Mesendoderm (in vitro differentiated cells): ENCODE measurements around the gene ARHGAP42.
A peak's percentile ranks its signal among the peaks of the same experiment; 100 is the strongest.

Experiments
- DNase-seq: peaks from one replicate; pipeline ENCODE4 v3.0.0; 2013
- H2AK5ac ChIP-seq: 2 replicates; pipeline ENCODE4 v1.6.1; 2013; ENCODE audit warnings: low read length, inconsistent platforms
- H2BK120ac ChIP-seq: 2 replicates; pipeline ENCODE4 v1.6.1; 2013; ENCODE audit warnings: low read depth, mild to moderate bottlenecking, low read length, moderate library complexity, mixed read lengths
- H2BK15ac ChIP-seq: replicated peaks from 2 replicates; pipeline ENCODE4 v1.6.1; 2013; ENCODE audit warnings: low read depth, mild to moderate bottlenecking, moderate library complexity
- H2BK5ac ChIP-seq: 2 replicates; pipeline ENCODE4 v1.6.1; 2013; ENCODE audit warnings: low read length, inconsistent platforms
- H3K18ac ChIP-seq: 2 replicates; pipeline ENCODE4 v1.6.1; 2013; ENCODE audit warnings: mild to moderate bottlenecking, low read length, mixed read lengths
- H3K23ac ChIP-seq: one replicate; pipeline ENCODE4 v1.6.1; 2013; ENCODE audit warnings: low read length
- H3K27ac ChIP-seq: 2 replicates; pipeline ENCODE4 v1.5.1; 2013; ENCODE audit warnings: low read depth, mild to moderate bottlenecking, inconsistent platforms, low read length, moderate library complexity
- H3K27me3 ChIP-seq: 2 replicates; pipeline ENCODE4 v1.6.1; 2013; ENCODE audit warnings: low read length, control low read depth, mild to moderate bottlenecking, inconsistent platforms; ENCODE audit not compliant: insufficient read depth, poor library complexity
- H3K36me3 ChIP-seq: 2 replicates; pipeline ENCODE4 v1.6.1; 2013; ENCODE audit warnings: low read length, inconsistent platforms; ENCODE audit not compliant: control insufficient read depth, insufficient read depth
- H3K4ac ChIP-seq: one replicate; pipeline ENCODE4 v1.6.1; 2013; ENCODE audit warnings: low read depth, mild to moderate bottlenecking, low read length, moderate library complexity
- H3K4me1 ChIP-seq: 2 replicates; pipeline ENCODE4 v1.6.1; 2013; ENCODE audit warnings: low read depth, low read length, inconsistent platforms; ENCODE audit not compliant: control insufficient read depth
- H3K4me2 ChIP-seq: 2 replicates; pipeline ENCODE4 v1.6.1; 2013; ENCODE audit warnings: low read length
- H3K4me3 ChIP-seq: 2 replicates; pipeline ENCODE4 v1.5.1; 2013; ENCODE audit warnings: mild to moderate bottlenecking, low read length
- H3K56ac ChIP-seq: one replicate; pipeline ENCODE4 v1.6.1; 2013; ENCODE audit warnings: low read length
- H3K79me1 ChIP-seq: 2 replicates; pipeline ENCODE4 v1.6.1; 2013; ENCODE audit warnings: low read length, inconsistent platforms
- H3K79me2 ChIP-seq: 2 replicates; pipeline ENCODE4 v1.6.1; 2013; ENCODE audit warnings: mild to moderate bottlenecking, low read length; ENCODE audit not compliant: control insufficient read depth, insufficient read depth
- H3K9ac ChIP-seq: 2 replicates; pipeline ENCODE4 v1.6.1; 2013; ENCODE audit warnings: low read length, inconsistent platforms
- H4K5ac ChIP-seq: one replicate; pipeline ENCODE4 v1.6.1; 2013; ENCODE audit warnings: low read length
- H4K8ac ChIP-seq: one replicate; pipeline ENCODE4 v1.6.1; 2013; ENCODE audit warnings: low read depth, mild to moderate bottlenecking, control low read depth, low read length, moderate library complexity
- WGBS: extraction: QIAGEN DNeasy Blood & Tissue Kit; methylation state at CpG from one replicate; pipeline ENCODE4 v1.1.7; 2013; ENCODE audit warnings: low lambda C conversion rate, missing lambda C conversion rate; ENCODE audit not compliant: insufficient coverage; ENCODE audit errors: extremely low coverage; 5-methylcytosine and 5-hydroxymethylcytosine counted together

Gene ARHGAP42

DNA sequence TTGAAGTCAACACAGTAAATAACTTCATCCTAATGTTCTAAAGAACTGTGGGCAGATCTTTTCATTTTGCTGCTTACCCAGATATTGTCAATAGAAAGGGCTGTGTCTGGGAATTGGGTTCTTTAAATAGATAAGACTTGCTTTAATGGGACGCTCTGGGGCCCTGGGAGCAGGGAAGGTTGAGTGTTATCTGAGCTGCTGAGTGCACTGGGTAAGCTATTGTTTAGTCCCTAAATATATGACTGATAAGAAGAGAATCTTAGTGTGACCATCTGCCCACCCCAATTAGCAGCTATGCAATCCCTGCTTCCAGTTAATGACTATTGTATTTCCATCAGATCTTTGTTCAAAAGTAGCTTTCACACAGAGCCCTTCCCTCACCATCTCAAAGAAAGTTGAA lies 44.4 kb downstream of the ARHGAP42 start:
- no peak overlapping the region for H3K56ac ChIP-seq
- peaks cover 9% of the 10 kb centered on the region for H3K79me1 ChIP-seq
- no peaks in the 10 kb centered on the region for H3K27me3 ChIP-seq
- no peak overlapping the region for H4K8ac ChIP-seq
- no peaks in the 10 kb centered on the region for H3K36me3 ChIP-seq
- no peak overlapping the region for H3K4me2 ChIP-seq
- H3K4me1 ChIP-seq: peaks cover 19% of the 10 kb centered on the region
- H2BK120ac ChIP-seq: no peak overlapping the region
- peak overlapping the region; percentile 71 for H3K27ac ChIP-seq
- peak; percentile 92 for DNase-seq
- H3K4ac ChIP-seq: no peak overlapping the region
- no peak overlapping the region for H3K23ac ChIP-seq
- no CpG with 5 or more reads among the region's 1 CpG for WGBS
- no peak overlapping the region for H2AK5ac ChIP-seq
- H4K5ac ChIP-seq: no peak overlapping the region
- peak overlapping the region; percentile 39 for H3K18ac ChIP-seq
- H3K79me2 ChIP-seq: peaks cover 17% of the 10 kb centered on the region
- H2BK15ac ChIP-seq: no peak overlapping the region
- H3K9ac ChIP-seq: no peak overlapping the region
- H3K4me3 ChIP-seq: no peak overlapping the region
- no peak overlapping the region for H2BK5ac ChIP-seq

DNA sequence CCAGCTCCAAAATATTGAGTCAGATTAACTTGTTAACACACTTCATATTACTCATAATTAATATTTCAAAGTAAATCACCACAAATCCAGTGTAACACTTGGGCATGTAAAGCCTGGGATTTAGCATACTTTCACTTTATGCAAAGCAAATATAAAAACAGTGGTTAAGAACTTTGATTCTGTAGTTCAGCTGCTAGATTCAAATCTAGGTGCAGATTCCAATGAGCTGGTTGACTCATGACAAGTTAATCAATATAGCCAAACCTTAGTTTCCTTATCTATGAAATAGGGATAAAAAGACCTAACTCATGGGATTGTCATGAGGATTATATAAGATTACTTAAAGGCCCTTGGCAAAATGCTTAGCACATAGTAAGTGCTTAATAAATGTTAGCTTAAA lies 45.9 kb downstream of the ARHGAP42 start:
- peaks cover 7% of the 10 kb centered on the region for H3K79me2 ChIP-seq

DNA sequence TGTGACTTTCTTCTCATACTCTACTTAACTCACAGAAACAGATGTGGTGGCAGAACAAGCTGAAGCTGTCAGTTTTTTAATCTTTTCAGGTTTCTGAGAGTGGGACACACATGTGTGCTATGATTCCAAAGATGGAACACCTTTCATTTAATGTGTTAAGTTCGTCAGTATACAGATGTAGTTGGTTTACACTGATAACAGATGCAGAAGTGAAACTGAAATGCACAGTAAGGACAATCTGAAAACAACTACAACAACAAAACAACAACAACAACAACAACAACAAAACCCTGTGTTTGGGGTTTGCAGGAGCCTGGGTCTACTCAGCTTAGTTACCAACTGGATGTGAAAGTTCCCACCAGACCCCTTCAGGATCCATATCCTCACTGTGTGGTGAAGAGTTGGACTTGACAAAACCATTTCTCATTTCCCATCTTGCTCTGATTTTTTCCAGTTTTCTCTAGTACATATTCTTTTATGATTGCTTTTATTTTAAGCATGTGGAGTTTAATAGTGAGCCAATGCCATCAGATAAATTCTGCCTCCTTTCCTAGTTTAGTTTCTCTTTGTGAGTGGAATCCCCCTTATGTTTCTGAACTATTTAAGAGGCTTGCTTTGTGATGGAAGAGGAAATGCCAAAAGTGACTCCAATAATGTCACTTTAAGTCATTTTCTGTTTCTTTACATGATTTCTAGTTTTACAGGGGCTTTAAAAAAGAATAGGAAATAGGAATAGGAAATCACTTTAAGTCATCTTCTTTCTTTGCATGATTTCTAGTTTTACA lies 47.8 kb downstream of the ARHGAP42 start:
- H3K4me3 ChIP-seq: no peak overlapping the region
- WGBS: no CpG with 5 or more reads among the region's 1 CpG
- no peak overlapping the region for H3K18ac ChIP-seq
- peaks cover 3% of the 10 kb centered on the region for H3K79me2 ChIP-seq
- H2BK5ac ChIP-seq: no peak overlapping the region
- H3K23ac ChIP-seq: no peak overlapping the region
- H3K56ac ChIP-seq: no peak overlapping the region
- no peak overlapping the region for H3K9ac ChIP-seq
- H2BK120ac ChIP-seq: no peak overlapping the region
- no peak overlapping the region for H3K4ac ChIP-seq
- no peaks in the 10 kb centered on the region for H3K36me3 ChIP-seq
- DNase-seq: no peak
- H3K4me1 ChIP-seq: peaks cover 4% of the 10 kb centered on the region
- no peak overlapping the region for H3K4me2 ChIP-seq
- H3K27ac ChIP-seq: no peak overlapping the region
- no peaks in the 10 kb centered on the region for H3K27me3 ChIP-seq
- no peak overlapping the region for H4K5ac ChIP-seq
- no peak overlapping the region for H2BK15ac ChIP-seq
- H4K8ac ChIP-seq: peak overlapping the region; percentile 86
- H2AK5ac ChIP-seq: no peak overlapping the region
- H3K79me1 ChIP-seq: no peaks in the 10 kb centered on the region

More for the DNA sequence above, 45.9 kb downstream of the ARHGAP42 start:
- Histone ChIP-seq H3K4me1 (peaks cover 8% of the 10 kb centered on the region), H3K27ac (no peak overlapping the region), H3K23ac (no peak overlapping the region), H3K27me3 (no peaks in the 10 kb centered on the region), H3K4me2 (no peak overlapping the region), H3K36me3 (no peaks in the 10 kb centered on the region), H2AK5ac (no peak overlapping the region), H2BK5ac (no peak overlapping the region), H3K79me1 (peaks cover 1% of the 10 kb centered on the region), H3K56ac (no peak overlapping the region), H3K4me3 (no peak overlapping the region), H4K5ac (no peak overlapping the region), H3K9ac (no peak overlapping the region), H3K4ac (no peak overlapping the region), H2BK120ac (no peak overlapping the region), H4K8ac (no peak overlapping the region), H2BK15ac (no peak overlapping the region), H3K18ac (no peak overlapping the region)
- no peak for DNase-seq

DNA sequence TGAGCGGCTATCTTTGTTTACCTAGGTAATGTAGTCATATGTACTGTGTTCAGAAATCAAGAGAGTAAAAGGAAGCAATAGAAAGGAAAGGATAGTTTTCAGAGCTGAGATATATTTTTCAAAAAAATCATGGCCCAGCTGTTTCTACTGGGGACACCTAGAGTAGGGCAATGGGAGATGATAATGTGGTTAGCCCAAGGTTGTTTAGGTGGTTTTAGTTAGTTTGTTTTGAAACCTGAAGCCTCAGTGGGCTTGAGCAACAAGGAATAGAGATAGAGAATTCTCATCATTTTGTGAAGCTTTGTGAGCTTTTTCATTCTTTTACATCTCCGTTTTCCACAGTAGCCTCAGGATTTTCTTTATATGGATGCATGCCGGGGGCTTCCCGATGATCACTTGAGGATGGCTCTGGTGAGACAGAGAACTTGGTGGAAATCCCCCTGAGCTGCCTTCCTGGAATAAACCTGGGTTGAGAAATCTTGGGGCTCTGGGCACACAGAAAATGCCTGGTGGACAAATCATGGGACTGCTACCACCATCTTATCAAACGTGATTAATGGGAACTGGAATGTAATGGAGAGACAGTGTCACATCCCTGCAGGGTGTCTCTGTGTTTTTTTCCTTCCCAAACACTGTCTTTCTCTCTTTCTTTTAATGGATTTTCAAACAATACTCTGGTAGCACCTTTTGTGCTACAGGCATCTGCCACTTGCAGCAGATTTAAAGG lies 49.0 kb downstream of the ARHGAP42 start:
- no peak overlapping the region for H3K4me3 ChIP-seq
- peaks cover 7% of the 10 kb centered on the region for H3K4me1 ChIP-seq
- peak overlapping the region; percentile 27 for H2BK15ac ChIP-seq
- H3K4me2 ChIP-seq: no peak overlapping the region
- H3K56ac ChIP-seq: no peak overlapping the region
- WGBS: no CpG with 5 or more reads among the region's 5 CpGs
- no peak overlapping the region for H3K23ac ChIP-seq
- no peak overlapping the region for H2AK5ac ChIP-seq
- H3K27me3 ChIP-seq: no peaks in the 10 kb centered on the region
- H4K5ac ChIP-seq: no peak overlapping the region
- H3K27ac ChIP-seq: peak overlapping the region; percentile 71
- no peaks in the 10 kb centered on the region for H3K36me3 ChIP-seq
- H3K18ac ChIP-seq: peak overlapping the region; percentile 90
- peak overlapping the region; percentile 3 for H2BK5ac ChIP-seq
- H3K4ac ChIP-seq: peak overlapping the region; percentile 31
- H3K9ac ChIP-seq: no peak overlapping the region
- peaks cover 3% of the 10 kb centered on the region for H3K79me2 ChIP-seq
- no peak overlapping the region for H4K8ac ChIP-seq
- H3K79me1 ChIP-seq: peaks cover 1% of the 10 kb centered on the region
- peak; percentile 62 for DNase-seq
- H2BK120ac ChIP-seq: no peak overlapping the region

DNA sequence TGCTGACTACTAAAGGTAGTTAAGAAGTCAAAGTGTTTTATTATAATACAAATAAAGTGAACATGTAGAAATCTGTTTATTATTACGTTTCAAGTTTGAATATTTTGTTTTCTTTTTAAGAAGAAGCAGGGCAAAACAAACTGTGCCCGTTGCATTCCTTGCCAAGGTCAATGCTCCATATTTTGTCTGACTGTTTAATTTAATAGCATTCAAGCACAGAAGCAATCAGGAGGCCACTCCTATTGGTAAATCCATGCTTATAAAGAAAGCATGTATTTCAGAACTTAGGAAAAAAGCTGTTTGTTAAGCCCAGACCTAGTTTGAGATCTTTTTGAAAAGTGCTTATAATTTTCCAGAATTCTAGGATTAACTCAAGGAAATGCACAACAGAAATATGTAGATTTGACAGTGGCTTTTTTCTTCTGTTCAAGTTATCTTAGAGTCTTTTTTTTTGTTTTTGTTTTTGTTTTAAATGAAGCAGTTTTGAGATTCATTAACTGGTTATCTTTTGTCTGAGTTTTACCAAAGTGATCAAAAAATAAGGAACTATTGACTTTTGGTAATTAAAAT lies 51.7 kb downstream of the ARHGAP42 start:
- no peaks in the 10 kb centered on the region for H3K36me3 ChIP-seq
- H4K8ac ChIP-seq: no peak overlapping the region
- no peak overlapping the region for H3K4ac ChIP-seq
- H2BK5ac ChIP-seq: no peak overlapping the region
- no peak overlapping the region for H3K4me2 ChIP-seq
- H3K18ac ChIP-seq: no peak overlapping the region
- H3K79me1 ChIP-seq: peaks cover 1% of the 10 kb centered on the region
- no peak for DNase-seq
- no peak overlapping the region for H3K9ac ChIP-seq
- no peak overlapping the region for H3K56ac ChIP-seq
- no peak overlapping the region for H4K5ac ChIP-seq
- H3K23ac ChIP-seq: no peak overlapping the region
- H2BK120ac ChIP-seq: no peak overlapping the region
- H2AK5ac ChIP-seq: no peak overlapping the region
- no peak overlapping the region for H2BK15ac ChIP-seq
- no CpG with 5 or more reads among the region's 2 CpGs for WGBS
- H3K4me1 ChIP-seq: peaks cover 7% of the 10 kb centered on the region
- H3K4me3 ChIP-seq: no peak overlapping the region
- H3K27ac ChIP-seq: no peak overlapping the region
- no peaks in the 10 kb centered on the region for H3K27me3 ChIP-seq
- no peaks in the 10 kb centered on the region for H3K79me2 ChIP-seq
